SHP77 treated with DMSO at 0.1 percent for 48 hours (cell line): ENCODE data around the gene CEP112.
A peak's percentile ranks its signal among the peaks of the same experiment; 100 is the strongest.

ENCODE experiments used
- DNase-seq: peaks from one replicate; lab custom pipeline; 2025; lab: John Stamatoyannopoulos, UW

Gene CEP112

DNA sequence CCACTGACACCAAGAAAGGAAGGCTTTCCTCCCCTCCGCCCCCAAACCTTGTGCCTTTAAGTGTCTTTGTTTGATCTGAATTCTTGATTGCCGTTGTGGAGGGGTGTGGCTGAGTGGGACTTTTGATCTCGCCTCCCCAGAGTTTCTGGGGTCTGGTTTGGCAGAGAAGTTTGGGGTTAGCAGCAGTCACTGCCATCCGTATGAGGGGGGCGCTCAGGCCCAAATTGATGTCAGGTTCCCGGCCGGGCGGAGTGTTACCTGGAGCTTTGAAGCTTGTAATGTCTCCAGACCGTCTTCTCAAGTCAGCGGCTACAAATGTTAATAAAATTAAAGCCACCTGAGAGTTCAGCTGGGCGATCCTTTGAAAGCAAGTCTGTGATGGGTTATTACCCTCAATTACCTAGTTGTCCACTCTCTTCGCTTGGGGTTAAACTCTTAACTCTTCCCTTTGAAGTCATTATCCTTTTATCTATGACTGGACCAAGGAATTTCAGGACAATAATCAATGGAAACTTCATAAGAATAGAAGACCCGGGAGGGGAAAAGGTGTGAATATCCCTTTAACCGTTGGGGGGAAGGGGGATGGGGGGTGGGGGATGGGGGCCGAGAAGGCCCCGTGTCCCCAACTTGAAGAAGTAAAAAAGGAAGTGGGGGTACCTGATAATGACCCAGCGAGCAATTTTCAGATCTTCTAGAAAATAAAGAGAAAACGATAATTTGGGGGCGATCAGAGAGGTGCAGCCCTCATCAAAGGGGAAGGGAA lies 598.7 kb downstream of the CEP112 start:
- no peak for DNase-seq

DNA sequence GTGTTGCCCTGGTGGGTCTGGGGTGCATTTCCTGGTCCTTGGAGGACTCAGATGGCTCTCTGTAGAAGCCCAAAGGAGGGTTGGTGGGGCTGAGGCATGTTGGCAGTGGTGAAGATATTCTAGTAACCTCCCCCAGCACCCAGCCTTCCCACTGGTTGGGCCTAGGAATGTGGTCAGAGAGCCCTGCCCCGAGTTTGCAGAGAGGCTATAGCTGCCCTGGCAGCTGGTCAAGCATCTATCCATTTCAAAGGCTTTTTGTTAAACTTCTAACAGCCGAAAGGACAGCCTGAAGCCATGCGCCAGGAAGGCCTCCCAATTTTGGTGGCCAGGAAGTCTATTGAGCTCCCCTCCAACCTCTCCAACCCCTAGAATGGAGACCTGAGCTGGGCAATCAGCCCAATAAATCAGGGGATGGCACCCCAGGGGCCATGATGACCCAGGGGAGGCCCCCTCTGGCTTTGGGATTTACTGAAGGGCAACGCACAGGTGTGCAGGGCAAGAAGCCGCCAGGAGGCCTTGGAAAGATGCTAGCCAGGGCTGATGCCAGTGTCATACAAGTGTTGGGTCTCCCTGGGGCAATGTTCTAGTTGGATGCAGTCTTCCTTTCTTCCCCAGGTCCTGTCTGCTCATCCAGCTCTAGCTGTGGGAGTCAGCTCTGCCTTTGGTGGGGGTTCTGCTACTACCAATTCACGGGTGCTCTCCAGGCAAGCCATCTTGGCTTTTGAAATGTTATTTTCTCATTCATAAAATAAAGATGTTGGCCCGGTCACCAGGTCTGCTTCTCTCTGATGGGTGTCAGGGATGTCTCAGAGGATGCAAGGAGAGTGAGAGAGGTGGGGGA lies 599.6 kb downstream of the CEP112 start:
- DNase-seq: no peak

DNA sequence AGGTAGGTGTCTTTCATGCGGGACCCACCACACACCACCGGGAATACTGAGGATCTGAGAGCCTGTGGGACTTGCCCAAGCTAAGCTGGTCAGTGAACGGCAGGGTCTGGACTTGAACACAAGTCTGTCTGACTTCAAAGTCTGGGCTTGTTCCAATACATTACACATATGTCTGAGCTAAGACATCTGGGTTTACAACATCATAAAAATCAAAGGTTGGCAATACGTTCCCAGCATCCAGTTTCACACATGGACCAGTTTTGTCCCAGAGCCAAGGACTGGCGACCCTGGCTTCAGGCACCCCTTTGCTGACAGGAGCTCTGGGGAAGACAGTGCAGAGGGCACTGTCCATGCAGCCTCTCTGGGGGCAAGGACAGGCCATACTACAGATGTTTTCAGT lies 602.6 kb downstream of the CEP112 start:
- DNase-seq: no peak

DNA sequence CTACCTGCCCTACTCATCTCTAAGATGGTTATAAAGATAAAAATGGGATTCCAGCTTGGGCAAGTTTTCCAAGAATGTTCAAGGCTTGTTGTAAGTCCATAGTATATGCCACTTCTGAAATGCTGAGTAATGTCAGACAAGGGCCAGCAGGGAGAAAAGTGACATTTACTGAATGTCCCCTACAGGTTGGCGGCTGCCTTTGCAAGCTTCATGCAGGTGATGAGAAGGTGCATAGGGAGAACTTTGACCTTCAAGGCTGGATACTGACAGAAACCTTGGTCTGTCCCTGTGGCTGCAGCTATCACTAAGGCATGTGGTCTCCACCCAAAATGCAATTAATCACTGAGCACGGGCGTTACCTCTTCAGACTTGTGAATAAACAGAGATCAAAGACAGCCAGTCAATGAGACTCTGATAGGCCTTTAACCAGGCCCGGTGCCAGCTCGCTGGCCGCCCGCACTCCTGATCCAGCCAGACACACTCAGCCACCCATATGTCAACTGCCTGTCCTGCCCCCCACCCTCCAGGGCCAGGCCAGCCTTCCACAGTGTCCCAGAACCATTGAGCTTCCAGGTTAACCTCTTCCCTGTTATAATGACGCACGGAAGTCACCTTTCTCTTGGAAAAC lies 603.6 kb downstream of the CEP112 start:
- peak; percentile 87 for DNase-seq

DNA sequence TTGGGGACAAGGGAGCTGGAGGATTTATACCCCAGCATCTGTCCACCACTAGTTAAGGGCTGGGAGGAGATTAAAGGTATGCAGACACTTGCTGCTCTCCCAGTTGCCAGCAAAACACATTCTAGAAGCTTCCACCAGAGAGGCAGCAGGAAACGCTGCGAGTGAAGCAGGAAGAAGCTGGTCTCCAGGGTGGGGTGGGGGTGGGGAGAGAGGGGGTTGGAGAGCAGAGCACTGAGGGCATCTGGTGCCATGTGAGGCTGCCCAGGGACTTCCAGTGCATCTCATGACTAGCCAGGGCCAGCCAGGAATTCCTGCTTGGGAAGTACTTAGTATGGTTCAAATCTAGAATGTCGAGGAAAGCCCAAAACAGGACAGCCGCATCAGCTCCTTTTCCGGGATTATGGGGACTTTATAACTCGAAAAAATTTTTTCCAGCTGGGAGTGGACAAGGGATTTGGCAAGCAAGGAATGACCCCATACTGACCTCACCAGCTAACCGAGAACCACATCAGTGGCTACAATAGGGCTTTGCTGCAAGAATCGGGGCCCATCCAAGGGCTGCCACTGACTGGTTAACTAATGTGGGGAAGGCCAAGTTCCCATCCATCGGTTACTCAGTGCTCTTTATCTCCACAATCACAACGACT lies 604.3 kb downstream of the CEP112 start:
- no peak for DNase-seq

DNA sequence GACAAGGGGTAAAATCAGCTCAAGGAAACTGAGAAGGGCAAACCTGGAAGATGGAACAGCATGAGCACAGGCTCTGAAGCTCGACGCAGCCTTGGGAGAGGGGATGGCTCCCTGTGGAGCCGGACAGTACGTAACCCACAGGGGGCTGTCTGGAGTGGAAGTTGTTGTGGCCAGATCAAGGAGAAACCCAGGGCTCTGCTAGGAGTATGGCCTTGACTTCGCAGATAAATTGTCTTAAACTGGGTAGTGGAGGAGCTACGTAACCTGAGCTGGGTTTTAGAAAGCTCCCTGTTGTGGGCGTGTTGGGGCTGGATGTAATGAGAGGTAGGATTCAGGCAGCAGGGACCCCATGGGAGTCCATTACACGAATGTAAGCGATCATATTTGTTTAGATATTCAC lies 605.0 kb downstream of the CEP112 start:
- DNase-seq: no peak
